Calu3 (cell line): ENCODE measurements around the gene WDR35. TPM values are rescaled to one million over a fixed set of nuclear protein-coding genes. Genes with fewer than 3 reads are reported as not detected.

ENCODE experiments used
- BruUV-seq: library from RNA; stranded (reverse); fragments of 400-500 nt; replicated peaks from 2 replicates; lab custom pipeline; 2021; lab: Mats Ljungman, UMichigan
- CTCF ChIA-PET: fragments of 300-600 bp; sonication (Branson Sonifier 250); formaldehyde crosslinking; loops from one replicate; lab custom pipeline; 2022; ENCODE audit warnings: antibody characterized with exemption; lab: Charles Lee
- DNase-seq: peaks from one replicate; pipeline ENCODE4 v3.0.0; 2022
- H3K27ac Mint-ChIP-seq: one replicate; pipeline ENCODE4 v1.8.0; 2022; ENCODE audit warnings: mixed read lengths; ENCODE audit not compliant: unreplicated experiment
- H3K27me3 Mint-ChIP-seq: one replicate; pipeline ENCODE4 v1.8.0; 2022; ENCODE audit warnings: mixed read lengths; ENCODE audit not compliant: unreplicated experiment
- H3K36me3 Mint-ChIP-seq: one replicate; pipeline ENCODE4 v1.8.0; 2022; ENCODE audit warnings: mild to moderate bottlenecking, moderate library complexity, mixed read lengths; ENCODE audit not compliant: insufficient read depth, unreplicated experiment
- H3K4me1 Mint-ChIP-seq: one replicate; pipeline ENCODE4 v1.8.0; 2022; ENCODE audit warnings: mild to moderate bottlenecking, low read depth, mixed read lengths; ENCODE audit not compliant: unreplicated experiment
- H3K4me3 Mint-ChIP-seq: one replicate; pipeline ENCODE4 v1.8.0; 2022; ENCODE audit warnings: mild to moderate bottlenecking, low read depth, moderate library complexity, mixed read lengths; ENCODE audit not compliant: unreplicated experiment
- H3K9me3 Mint-ChIP-seq: one replicate; pipeline ENCODE4 v1.8.0; 2022; ENCODE audit warnings: low read depth, mixed read lengths; ENCODE audit not compliant: unreplicated experiment
- CTCF ChIP-seq: fragments of 200-600 bp; IDR thresholded peaks from one replicate; pipeline ENCODE4 v1.8.0; 2022; ENCODE audit warnings: antibody characterized with exemption; ENCODE audit not compliant: unreplicated experiment
- intact Hi-C: fragments of 100-400 bp; cut with micrococcal nuclease; formaldehyde crosslinking; loops from one replicate; pipeline ENCODE4 v1.10.0; 2022; ENCODE audit not compliant: unreplicated experiment
- total RNA-seq: library from RNA; stranded (reverse); gene quantifications from 2 replicates; pipeline ENCODE4 v1.2.3, GENCODE V29; 2022

The WDR35 gene
- total RNA-seq, 1 experiment from 2014 or later = 9.8 TPM

- TF ChIP-seq CTCF = no peak
- Mint-ChIP-seq H3K4me3 (peak overlapping the region; percentile 71), H3K36me3 (peaks cover 7% of the 10 kb centered on the region), H3K27me3 (peaks cover 20% of the 10 kb centered on the region), H3K27ac (peak overlapping the region; percentile 29), H3K9me3 (no peaks in the 10 kb centered on the region), H3K4me1 (no peaks in the 10 kb centered on the region)
- peak; percentile 28 for DNase-seq
- CTCF ChIA-PET = no interaction called here
- intact Hi-C loops = loop anchor here (10.0 kb wide), 1 partner anchor 1344 kb away; no protein-coding TSS in a partner anchor
- BruUV-seq = no TSS peak
Measured at GRCh38 chr2:19868701-19869580, 121.0 kb downstream of the WDR35 start.

GRCh38 chr2:19868224-19868623 lies 121.7 kb downstream of the WDR35 start:
- no peak overlapping the region for H3K27ac Mint-ChIP-seq
- no peak for DNase-seq
- no peak for TF ChIP-seq CTCF
- H3K9me3 Mint-ChIP-seq = no peaks in the 10 kb centered on the region
- H3K4me1 Mint-ChIP-seq = no peaks in the 10 kb centered on the region
- intact Hi-C loops = loop anchor here (10.0 kb wide), 1 partner anchor 1343 kb away; no protein-coding TSS in a partner anchor
- BruUV-seq = no TSS peak
- CTCF ChIA-PET = no interaction called here
- peak overlapping the region; percentile 71 for H3K4me3 Mint-ChIP-seq
- peaks cover 20% of the 10 kb centered on the region for H3K27me3 Mint-ChIP-seq
- peaks cover 7% of the 10 kb centered on the region for H3K36me3 Mint-ChIP-seq

- Mint-ChIP-seq H3K9me3 (no peaks in the 10 kb centered on the region), H3K4me1 (no peaks in the 10 kb centered on the region), H3K36me3 (peaks cover 7% of the 10 kb centered on the region), H3K4me3 (no peak overlapping the region), H3K27me3 (peaks cover 20% of the 10 kb centered on the region), H3K27ac (no peak overlapping the region)
- CTCF ChIA-PET = interaction anchor here (0.6 kb wide), 1 partner anchor 12 kb away, joined by 3 read pairs; no protein-coding TSS in a partner anchor
- no peak for TF ChIP-seq CTCF
- no peak for DNase-seq
- intact Hi-C loops = loop anchor here (10.0 kb wide), 1 partner anchor 1342 kb away; no protein-coding TSS in a partner anchor
- no TSS peak for BruUV-seq
Measured at GRCh38 chr2:19866771-19867170, 123.1 kb downstream of the WDR35 start.

- no peak for TF ChIP-seq CTCF
- intact Hi-C loops = loop anchor here (10.0 kb wide), 1 partner anchor 1340 kb away; no protein-coding TSS in a partner anchor
- DNase-seq = no peak
- Mint-ChIP-seq H3K27me3 (peaks cover 20% of the 10 kb centered on the region), H3K9me3 (no peaks in the 10 kb centered on the region), H3K4me3 (no peak overlapping the region), H3K27ac (no peak overlapping the region), H3K36me3 (peaks cover 7% of the 10 kb centered on the region), H3K4me1 (no peaks in the 10 kb centered on the region)
- CTCF ChIA-PET = no interaction called here
- BruUV-seq = no TSS peak
Measured at GRCh38 chr2:19865151-19865550, 124.8 kb downstream of the WDR35 start.
